Measurements from ENCODE around the gene ATRNL1. TPM values are rescaled to one million over a fixed set of nuclear protein-coding genes. Genes with fewer than 3 reads are reported as not detected.

ATRNL1 gene
- total and polyA plus RNA-seq, 2 experiments from 2014 or later, result 4.8 to 29.7 TPM

DNA sequence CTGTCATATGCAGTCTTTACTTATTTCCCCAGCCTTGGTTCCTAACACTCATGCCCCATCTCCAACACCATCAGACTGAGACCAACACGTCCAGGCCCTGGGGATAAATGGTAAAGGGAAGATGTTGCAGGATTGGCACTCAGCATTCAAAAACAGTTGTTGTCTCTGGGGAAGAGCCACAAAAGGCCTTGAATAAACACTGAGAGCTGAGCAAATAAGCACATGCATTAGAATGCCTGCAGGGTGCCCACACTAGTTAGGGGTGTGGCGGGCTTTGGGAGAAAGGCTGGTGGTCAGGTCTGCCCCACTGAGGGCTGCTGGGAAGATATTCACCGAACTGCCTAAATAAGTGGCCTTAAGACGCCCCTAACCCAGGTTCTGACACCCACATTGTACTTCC lies 788.9 kb downstream of the ATRNL1 start:
- peak; percentile 91 for ATAC-seq
- H3K4me1 ChIP-seq (ENCODE audit: insufficient read depth), result peaks cover 9% of the 10 kb centered on the region; the same call in 1 of the 2 replicates
- Mint-ChIP-seq H3K27me3 (ENCODE audit: insufficient read depth, low read depth, poor library complexity) (peaks cover 5% of the 10 kb centered on the region), H3K9me3 (no peaks in the 10 kb centered on the region; the same call in 2 of the 3 replicates), H3K4me3 (no peak overlapping the region), H3K27ac (no peak overlapping the region), H3K36me3 (ENCODE audit: low read depth) (no peaks in the 10 kb centered on the region), H3K4me1 (peaks cover 13% of the 10 kb centered on the region)
- TF ChIP-seq ZNF331 (CRISPR knock-in tag; IDR thresholded peaks at IDR 0.05; ENCODE audit: low read depth), result no peak
- TF ChIP-seq POLR2AphosphoS5 (IDR thresholded peaks at IDR 0.05; ENCODE audit: low read depth), result no peak
- TF ChIP-seq CREB1 (CRISPR knock-in tag; IDR thresholded peaks at IDR 0.05; ENCODE audit: low read depth), result no peak
- no peak for TF ChIP-seq JUNB (IDR thresholded peaks at IDR 0.05; ENCODE audit: unreplicated experiment)
- no peak for TF ChIP-seq NANOG (IDR thresholded peaks at IDR 0.05; ENCODE audit: borderline replicate concordance)
- TF ChIP-seq, protein P1, sequence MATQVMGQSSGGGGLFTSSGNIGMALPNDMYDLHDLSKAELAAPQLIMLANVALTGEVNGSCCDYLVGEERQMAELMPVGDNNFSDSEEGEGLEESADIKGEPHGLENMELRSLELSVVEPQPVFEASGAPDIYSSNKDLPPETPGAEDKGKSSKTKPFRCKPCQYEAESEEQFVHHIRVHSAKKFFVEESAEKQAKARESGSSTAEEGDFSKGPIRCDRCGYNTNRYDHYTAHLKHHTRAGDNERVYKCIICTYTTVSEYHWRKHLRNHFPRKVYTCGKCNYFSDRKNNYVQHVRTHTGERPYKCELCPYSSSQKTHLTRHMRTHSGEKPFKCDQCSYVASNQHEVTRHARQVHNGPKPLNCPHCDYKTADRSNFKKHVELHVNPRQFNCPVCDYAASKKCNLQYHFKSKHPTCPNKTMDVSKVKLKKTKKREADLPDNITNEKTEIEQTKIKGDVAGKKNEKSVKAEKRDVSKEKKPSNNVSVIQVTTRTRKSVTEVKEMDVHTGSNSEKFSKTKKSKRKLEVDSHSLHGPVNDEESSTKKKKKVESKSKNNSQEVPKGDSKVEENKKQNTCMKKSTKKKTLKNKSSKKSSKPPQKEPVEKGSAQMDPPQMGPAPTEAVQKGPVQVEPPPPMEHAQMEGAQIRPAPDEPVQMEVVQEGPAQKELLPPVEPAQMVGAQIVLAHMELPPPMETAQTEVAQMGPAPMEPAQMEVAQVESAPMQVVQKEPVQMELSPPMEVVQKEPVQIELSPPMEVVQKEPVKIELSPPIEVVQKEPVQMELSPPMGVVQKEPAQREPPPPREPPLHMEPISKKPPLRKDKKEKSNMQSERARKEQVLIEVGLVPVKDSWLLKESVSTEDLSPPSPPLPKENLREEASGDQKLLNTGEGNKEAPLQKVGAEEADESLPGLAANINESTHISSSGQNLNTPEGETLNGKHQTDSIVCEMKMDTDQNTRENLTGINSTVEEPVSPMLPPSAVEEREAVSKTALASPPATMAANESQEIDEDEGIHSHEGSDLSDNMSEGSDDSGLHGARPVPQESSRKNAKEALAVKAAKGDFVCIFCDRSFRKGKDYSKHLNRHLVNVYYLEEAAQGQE (IDR thresholded peaks at IDR 0.05; ENCODE audit: unreplicated experiment), result no peak
- TF ChIP-seq ZNF114 (CRISPR knock-in tag; IDR thresholded peaks at IDR 0.05), result no peak
- TF ChIP-seq, protein P2, sequence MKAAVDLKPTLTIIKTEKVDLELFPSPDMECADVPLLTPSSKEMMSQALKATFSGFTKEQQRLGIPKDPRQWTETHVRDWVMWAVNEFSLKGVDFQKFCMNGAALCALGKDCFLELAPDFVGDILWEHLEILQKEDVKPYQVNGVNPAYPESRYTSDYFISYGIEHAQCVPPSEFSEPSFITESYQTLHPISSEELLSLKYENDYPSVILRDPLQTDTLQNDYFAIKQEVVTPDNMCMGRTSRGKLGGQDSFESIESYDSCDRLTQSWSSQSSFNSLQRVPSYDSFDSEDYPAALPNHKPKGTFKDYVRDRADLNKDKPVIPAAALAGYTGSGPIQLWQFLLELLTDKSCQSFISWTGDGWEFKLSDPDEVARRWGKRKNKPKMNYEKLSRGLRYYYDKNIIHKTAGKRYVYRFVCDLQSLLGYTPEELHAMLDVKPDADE (IDR thresholded peaks at IDR 0.05), result no peak
- TF ChIP-seq EZH2phosphoT487 (IDR thresholded peaks at IDR 0.05; ENCODE audit: unreplicated experiment), result no peak
- TF ChIP-seq STAT1 (IDR thresholded peaks at IDR 0.05; ENCODE audit: unreplicated experiment), result no peak
- TF ChIP-seq, protein P3, sequence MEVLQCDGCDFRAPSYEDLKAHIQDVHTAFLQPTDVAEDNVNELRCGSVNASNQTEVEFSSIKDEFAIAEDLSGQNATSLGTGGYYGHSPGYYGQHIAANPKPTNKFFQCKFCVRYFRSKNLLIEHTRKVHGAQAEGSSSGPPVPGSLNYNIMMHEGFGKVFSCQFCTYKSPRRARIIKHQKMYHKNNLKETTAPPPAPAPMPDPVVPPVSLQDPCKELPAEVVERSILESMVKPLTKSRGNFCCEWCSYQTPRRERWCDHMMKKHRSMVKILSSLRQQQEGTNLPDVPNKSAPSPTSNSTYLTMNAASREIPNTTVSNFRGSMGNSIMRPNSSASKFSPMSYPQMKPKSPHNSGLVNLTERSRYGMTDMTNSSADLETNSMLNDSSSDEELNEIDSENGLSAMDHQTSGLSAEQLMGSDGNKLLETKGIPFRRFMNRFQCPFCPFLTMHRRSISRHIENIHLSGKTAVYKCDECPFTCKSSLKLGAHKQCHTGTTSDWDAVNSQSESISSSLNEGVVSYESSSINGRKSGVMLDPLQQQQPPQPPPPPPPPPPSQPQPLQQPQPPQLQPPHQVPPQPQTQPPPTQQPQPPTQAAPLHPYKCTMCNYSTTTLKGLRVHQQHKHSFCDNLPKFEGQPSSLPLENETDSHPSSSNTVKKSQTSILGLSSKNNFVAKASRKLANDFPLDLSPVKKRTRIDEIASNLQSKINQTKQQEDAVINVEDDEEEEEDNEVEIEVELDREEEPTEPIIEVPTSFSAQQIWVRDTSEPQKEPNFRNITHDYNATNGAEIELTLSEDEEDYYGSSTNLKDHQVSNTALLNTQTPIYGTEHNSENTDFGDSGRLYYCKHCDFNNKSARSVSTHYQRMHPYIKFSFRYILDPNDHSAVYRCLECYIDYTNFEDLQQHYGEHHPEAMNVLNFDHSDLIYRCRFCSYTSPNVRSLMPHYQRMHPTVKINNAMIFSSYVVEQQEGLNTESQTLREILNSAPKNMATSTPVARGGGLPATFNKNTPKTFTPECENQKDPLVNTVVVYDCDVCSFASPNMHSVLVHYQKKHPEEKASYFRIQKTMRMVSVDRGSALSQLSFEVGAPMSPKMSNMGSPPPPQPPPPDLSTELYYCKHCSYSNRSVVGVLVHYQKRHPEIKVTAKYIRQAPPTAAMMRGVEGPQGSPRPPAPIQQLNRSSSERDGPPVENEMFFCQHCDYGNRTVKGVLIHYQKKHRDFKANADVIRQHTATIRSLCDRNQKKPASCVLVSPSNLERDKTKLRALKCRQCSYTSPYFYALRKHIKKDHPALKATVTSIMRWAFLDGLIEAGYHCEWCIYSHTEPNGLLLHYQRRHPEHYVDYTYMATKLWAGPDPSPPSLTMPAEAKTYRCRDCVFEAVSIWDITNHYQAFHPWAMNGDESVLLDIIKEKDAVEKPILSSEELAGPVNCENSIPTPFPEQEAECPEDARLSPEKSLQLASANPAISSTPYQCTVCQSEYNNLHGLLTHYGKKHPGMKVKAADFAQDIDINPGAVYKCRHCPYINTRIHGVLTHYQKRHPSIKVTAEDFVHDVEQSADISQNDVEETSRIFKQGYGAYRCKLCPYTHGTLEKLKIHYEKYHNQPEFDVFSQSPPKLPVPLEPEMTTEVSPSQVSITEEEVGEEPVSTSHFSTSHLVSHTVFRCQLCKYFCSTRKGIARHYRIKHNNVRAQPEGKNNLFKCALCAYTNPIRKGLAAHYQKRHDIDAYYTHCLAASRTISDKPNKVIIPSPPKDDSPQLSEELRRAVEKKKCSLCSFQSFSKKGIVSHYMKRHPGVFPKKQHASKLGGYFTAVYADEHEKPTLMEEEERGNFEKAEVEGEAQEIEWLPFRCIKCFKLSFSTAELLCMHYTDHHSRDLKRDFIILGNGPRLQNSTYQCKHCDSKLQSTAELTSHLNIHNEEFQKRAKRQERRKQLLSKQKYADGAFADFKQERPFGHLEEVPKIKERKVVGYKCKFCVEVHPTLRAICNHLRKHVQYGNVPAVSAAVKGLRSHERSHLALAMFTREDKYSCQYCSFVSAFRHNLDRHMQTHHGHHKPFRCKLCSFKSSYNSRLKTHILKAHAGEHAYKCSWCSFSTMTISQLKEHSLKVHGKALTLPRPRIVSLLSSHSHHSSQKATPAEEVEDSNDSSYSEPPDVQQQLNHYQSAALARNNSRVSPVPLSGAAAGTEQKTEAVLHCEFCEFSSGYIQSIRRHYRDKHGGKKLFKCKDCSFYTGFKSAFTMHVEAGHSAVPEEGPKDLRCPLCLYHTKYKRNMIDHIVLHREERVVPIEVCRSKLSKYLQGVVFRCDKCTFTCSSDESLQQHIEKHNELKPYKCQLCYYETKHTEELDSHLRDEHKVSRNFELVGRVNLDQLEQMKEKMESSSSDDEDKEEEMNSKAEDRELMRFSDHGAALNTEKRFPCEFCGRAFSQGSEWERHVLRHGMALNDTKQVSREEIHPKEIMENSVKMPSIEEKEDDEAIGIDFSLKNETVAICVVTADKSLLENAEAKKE (CRISPR knock-in tag; IDR thresholded peaks at IDR 0.05), result no peak
- TF ChIP-seq, protein P4, sequence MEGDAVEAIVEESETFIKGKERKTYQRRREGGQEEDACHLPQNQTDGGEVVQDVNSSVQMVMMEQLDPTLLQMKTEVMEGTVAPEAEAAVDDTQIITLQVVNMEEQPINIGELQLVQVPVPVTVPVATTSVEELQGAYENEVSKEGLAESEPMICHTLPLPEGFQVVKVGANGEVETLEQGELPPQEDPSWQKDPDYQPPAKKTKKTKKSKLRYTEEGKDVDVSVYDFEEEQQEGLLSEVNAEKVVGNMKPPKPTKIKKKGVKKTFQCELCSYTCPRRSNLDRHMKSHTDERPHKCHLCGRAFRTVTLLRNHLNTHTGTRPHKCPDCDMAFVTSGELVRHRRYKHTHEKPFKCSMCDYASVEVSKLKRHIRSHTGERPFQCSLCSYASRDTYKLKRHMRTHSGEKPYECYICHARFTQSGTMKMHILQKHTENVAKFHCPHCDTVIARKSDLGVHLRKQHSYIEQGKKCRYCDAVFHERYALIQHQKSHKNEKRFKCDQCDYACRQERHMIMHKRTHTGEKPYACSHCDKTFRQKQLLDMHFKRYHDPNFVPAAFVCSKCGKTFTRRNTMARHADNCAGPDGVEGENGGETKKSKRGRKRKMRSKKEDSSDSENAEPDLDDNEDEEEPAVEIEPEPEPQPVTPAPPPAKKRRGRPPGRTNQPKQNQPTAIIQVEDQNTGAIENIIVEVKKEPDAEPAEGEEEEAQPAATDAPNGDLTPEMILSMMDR (conservative IDR thresholded peaks at IDR 0.05; ENCODE audit: low read depth in 2 of 2), result no peak
- no peak for TF ChIP-seq EZH2 (IDR thresholded peaks at IDR 0.05; ENCODE audit: low read depth, unreplicated experiment)
- DNase-seq (ENCODE audit: low spot score), result peak; percentile 16
- no peaks in the 10 kb centered on the region for H3F3A ChIP-seq (replicated peaks; ENCODE audit: low read depth)
- H3K36me3 ChIP-seq (ENCODE audit: insufficient read depth), result no peaks in the 10 kb centered on the region
- peaks cover 36% of the 10 kb centered on the region for H3K27me3 ChIP-seq (ENCODE audit: insufficient read depth)
- no peak overlapping the region for H2AFZ ChIP-seq
- no peaks in the 10 kb centered on the region for H3K79me2 ChIP-seq (replicated peaks; ENCODE audit: insufficient read depth)
- no peaks in the 10 kb centered on the region for H4K20me1 ChIP-seq (replicated peaks; ENCODE audit: insufficient read depth)
- H3K27ac ChIP-seq (ENCODE audit: low read depth), result no peak overlapping the region
- H3K4me3 ChIP-seq, result no peak overlapping the region
- H3K4me2 ChIP-seq, result no peak overlapping the region
- no peaks in the 10 kb centered on the region for H3K9me2 ChIP-seq (ENCODE audit: insufficient read depth)

Data from GM23338 (cell line).